ENCODE results near the gene IREB2. TPM values are rescaled to one million over a fixed set of nuclear protein-coding genes. Genes with fewer than 3 reads are reported as not detected.

IREB2 gene
- total and polyA plus RNA-seq, 2 donors (not counting 3 experiments of a cell fraction or from before 2014, with no cell fraction given): 12.7 to 51.4 TPM

DNA sequence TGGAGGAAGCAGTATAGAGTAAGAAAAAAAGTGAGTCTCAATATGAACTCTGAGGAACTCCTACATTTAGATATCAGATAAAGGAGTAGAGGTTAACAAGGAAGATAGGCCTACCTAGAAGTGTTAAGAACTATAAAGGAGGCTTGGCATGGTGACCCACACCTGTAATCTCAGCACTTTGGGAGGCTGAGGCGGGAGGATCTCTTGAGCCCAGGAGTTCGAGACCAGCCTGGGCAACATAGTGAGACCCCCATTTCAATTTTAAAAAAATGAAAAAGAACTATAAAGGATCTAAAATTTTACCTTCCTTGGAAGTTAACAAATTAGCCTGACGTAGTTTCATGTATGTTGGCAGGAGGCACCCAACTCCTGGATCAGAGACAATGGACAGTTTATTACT, 14.5 kb downstream of the IREB2 start:
- CTCF ChIA-PET: no interaction called here
- peaks cover 7% of the 10 kb centered on the region for H4K20me1 ChIP-seq (replicated peaks; ENCODE audit: control insufficient read depth, extremely low read depth, insufficient read depth, low read length)
- TF ChIP-seq, protein P1, sequence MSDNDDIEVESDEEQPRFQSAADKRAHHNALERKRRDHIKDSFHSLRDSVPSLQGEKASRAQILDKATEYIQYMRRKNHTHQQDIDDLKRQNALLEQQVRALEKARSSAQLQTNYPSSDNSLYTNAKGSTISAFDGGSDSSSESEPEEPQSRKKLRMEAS (IDR thresholded peaks at IDR 0.05; ENCODE audit: insufficient read depth, insufficient read length): no peak
- TF ChIP-seq POLR2A (IDR thresholded peaks at IDR 0.05; ENCODE audit: low read depth, low read length) (no peak), FOS (IDR thresholded peaks at IDR 0.05; ENCODE audit: borderline replicate concordance, insufficient read depth, low read length) (no peak), POLR2AphosphoS5 (IDR thresholded peaks at IDR 0.05; ENCODE audit: insufficient read depth, low read depth, low read length) (no peak)

DNA sequence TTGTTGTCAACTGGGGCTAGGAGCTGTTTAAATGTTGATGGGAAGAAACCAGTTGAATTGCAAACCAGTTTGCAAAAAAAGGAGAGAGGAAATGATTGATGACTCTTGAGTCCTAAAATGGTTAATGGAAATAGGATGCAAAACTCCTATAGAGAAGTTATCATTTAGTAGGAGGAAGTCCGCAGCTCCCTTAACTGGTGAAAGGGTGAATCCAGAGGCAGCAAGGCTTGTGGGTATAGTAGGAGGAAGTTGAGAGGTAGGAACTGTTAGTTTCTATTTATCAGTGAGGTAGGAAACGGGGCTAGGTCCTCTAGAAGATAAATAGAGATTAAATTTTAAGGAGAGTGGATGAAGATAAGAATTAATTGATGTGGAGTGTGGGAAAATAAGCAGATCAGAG, 15.4 kb downstream of the IREB2 start:
- TF ChIP-seq POLR2AphosphoS5 (IDR thresholded peaks at IDR 0.05; ENCODE audit: insufficient read depth, low read depth, low read length) (no peak), FOS (IDR thresholded peaks at IDR 0.05; ENCODE audit: borderline replicate concordance, insufficient read depth, low read length) (no peak), JUN (IDR thresholded peaks at IDR 0.05; ENCODE audit: borderline replicate concordance, insufficient read depth, insufficient read length, low read depth) (no peak), POLR2A (IDR thresholded peaks at IDR 0.05; ENCODE audit: low read depth, low read length) (no peak), EZH2 (IDR thresholded peaks at IDR 0.05; ENCODE audit: borderline replicate concordance, low read depth, low read length, severe bottlenecking) (no peak), GATA2 (IDR thresholded peaks at IDR 0.05; ENCODE audit: insufficient read depth, insufficient read length, low read depth, low read length) (no peak), MYC (IDR thresholded peaks at IDR 0.05; ENCODE audit: low read depth, low read length) (no peak)
- TF ChIP-seq, protein P2, sequence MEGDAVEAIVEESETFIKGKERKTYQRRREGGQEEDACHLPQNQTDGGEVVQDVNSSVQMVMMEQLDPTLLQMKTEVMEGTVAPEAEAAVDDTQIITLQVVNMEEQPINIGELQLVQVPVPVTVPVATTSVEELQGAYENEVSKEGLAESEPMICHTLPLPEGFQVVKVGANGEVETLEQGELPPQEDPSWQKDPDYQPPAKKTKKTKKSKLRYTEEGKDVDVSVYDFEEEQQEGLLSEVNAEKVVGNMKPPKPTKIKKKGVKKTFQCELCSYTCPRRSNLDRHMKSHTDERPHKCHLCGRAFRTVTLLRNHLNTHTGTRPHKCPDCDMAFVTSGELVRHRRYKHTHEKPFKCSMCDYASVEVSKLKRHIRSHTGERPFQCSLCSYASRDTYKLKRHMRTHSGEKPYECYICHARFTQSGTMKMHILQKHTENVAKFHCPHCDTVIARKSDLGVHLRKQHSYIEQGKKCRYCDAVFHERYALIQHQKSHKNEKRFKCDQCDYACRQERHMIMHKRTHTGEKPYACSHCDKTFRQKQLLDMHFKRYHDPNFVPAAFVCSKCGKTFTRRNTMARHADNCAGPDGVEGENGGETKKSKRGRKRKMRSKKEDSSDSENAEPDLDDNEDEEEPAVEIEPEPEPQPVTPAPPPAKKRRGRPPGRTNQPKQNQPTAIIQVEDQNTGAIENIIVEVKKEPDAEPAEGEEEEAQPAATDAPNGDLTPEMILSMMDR (IDR thresholded peaks at IDR 0.05; ENCODE audit: extremely low read depth in 1 of 2, insufficient read depth in 1 of 2, low read depth in 1 of 2, low read length in 2 of 2): no peak
- TF ChIP-seq, protein P1 (IDR thresholded peaks at IDR 0.05; ENCODE audit: insufficient read depth, insufficient read length): no peak
- no peaks in the 10 kb centered on the region for H3K36me3 ChIP-seq (ENCODE audit: control insufficient read depth in 2 of 2, extremely low read depth in 1 of 2, insufficient read depth in 2 of 2, low read length in 2 of 2)
- H2AFZ ChIP-seq (ENCODE audit: low read depth, low read length): no peak overlapping the region
- peaks cover 5% of the 10 kb centered on the region for H3K4me1 ChIP-seq (ENCODE audit: control insufficient read depth, extremely low read depth, insufficient read depth, low read length)
- no peak overlapping the region for H3K9ac ChIP-seq (replicated peaks; ENCODE audit: extremely low read depth, insufficient read depth, low read length)
- H3K79me2 ChIP-seq (ENCODE audit: control insufficient read depth, insufficient read depth, low read length): peaks cover 99% of the 10 kb centered on the region
- ChIA-PET CTCF (interaction anchor here (0.7 kb wide), 1 partner anchor 16 kb away, joined by 3 read pairs; no protein-coding TSS in a partner anchor), POLR2A (no interaction called here)
- peaks cover 7% of the 10 kb centered on the region for H4K20me1 ChIP-seq (replicated peaks; ENCODE audit: control insufficient read depth, extremely low read depth, insufficient read depth, low read length)
- DNase-seq (ENCODE audit: low read depth, low spot score): no peak
- BruUV-seq (replicated peaks): no TSS peak
- H3K9me1 ChIP-seq (replicated peaks; ENCODE audit: control insufficient read depth, extremely low read depth, insufficient read depth, low read length): no peaks in the 10 kb centered on the region
- intact Hi-C loops (cut with micrococcal nuclease) (no loop called here), dilution Hi-C loops (cut with MboI; ENCODE audit: extremely low pct_ligation_motif_present, low sequenced_read_pairs) (no loop called here)
- FAIRE-seq: no peak
- no peak overlapping the region for H3K4me3 ChIP-seq (replicated peaks in 1 of 3; ENCODE audit: insufficient read depth in 1 of 3, low read depth in 1 of 3, low read length in 3 of 3)
- no peak overlapping the region for H3K27ac ChIP-seq (ENCODE audit: insufficient read depth, low read depth, low read length)
- no peaks in the 10 kb centered on the region for H3K27me3 ChIP-seq (ENCODE audit: control insufficient read depth in 2 of 2, insufficient read depth in 2 of 2, low read length in 2 of 2)
- no peaks in the 10 kb centered on the region for H3K9me3 ChIP-seq (replicated peaks; ENCODE audit: control insufficient read depth, insufficient read depth, low read length)
- no peak overlapping the region for H3K4me2 ChIP-seq (ENCODE audit: insufficient read depth, low read length)

More for the DNA sequence above, 14.5 kb downstream of the IREB2 start:
- Histone ChIP-seq H3K27ac (ENCODE audit: insufficient read depth, low read depth, low read length) (no peak overlapping the region), H3K9ac (replicated peaks; ENCODE audit: extremely low read depth, insufficient read depth, low read length) (no peak overlapping the region), H3K9me1 (replicated peaks; ENCODE audit: control insufficient read depth, extremely low read depth, insufficient read depth, low read length) (no peaks in the 10 kb centered on the region), H3K4me1 (ENCODE audit: control insufficient read depth, extremely low read depth, insufficient read depth, low read length) (peaks cover 5% of the 10 kb centered on the region), H3K9me3 (replicated peaks; ENCODE audit: control insufficient read depth, insufficient read depth, low read length) (no peaks in the 10 kb centered on the region), H2AFZ (ENCODE audit: low read depth, low read length) (no peak overlapping the region), H3K79me2 (ENCODE audit: control insufficient read depth, insufficient read depth, low read length) (peaks cover 94% of the 10 kb centered on the region), H3K4me3 (replicated peaks in 1 of 3; ENCODE audit: insufficient read depth in 1 of 3, low read depth in 1 of 3, low read length in 3 of 3) (no peak overlapping the region), H3K27me3 (ENCODE audit: control insufficient read depth in 2 of 2, insufficient read depth in 2 of 2, low read length in 2 of 2) (no peaks in the 10 kb centered on the region), H3K36me3 (ENCODE audit: control insufficient read depth in 2 of 2, extremely low read depth in 1 of 2, insufficient read depth in 2 of 2, low read length in 2 of 2) (no peaks in the 10 kb centered on the region), H3K4me2 (ENCODE audit: insufficient read depth, low read length) (no peak overlapping the region)
- POLR2A ChIA-PET: no interaction called here
- no peak for DNase-seq (ENCODE audit: low read depth, low spot score)
- BruUV-seq (replicated peaks): no TSS peak
- intact Hi-C loops (cut with micrococcal nuclease): no loop called here
- dilution Hi-C loops (cut with MboI; ENCODE audit: extremely low pct_ligation_motif_present, low sequenced_read_pairs): no loop called here
- no peak for FAIRE-seq

All from endothelial cell of umbilical vein (primary cell).